GM21360 (cell line): Measurements from ENCODE around the gene DISC1.
"Not testable (repeated sequence)": the region's sequence is repeated elsewhere in the genome, so short reads cannot be mapped to it uniquely, and the experiment has no call there.

ENCODE experiments used
- ATAC-seq: cut with Tn5 transposase; IDR thresholded peaks from one replicate; pipeline ENCODE4 v1.9.1; 2021; ENCODE audit warnings: mild to moderate bottlenecking, moderate library complexity; ENCODE audit not compliant: unreplicated experiment

Gene DISC1

DNA sequence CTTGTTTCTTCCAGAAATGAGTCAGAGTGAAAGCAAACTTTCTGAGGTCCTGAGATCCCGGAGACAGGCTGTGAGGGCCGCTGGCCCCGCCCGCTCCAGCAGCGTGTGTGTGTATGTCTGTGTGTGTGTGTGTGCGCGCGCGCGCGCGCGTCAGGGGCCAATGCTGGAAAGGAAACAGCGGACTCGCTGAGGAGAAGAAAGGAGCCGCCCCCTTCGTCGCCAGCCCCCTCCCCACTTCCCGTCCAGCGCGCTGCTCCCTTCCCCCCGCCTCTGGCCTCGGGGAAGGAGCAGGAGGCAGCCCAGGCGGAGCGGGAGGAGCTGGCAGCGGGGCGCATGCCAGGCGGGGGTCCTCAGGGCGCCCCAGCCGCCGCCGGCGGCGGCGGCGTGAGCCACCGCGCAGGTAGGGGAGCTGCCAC, at the start of gene DISC1:
Gene DISC1, plus strand, starts transcription at position 256 of the 416 bp plus-strand sequence. Its CDS starts 78 bp downstream, at position 334.
- ATAC-seq, result no peak

DNA sequence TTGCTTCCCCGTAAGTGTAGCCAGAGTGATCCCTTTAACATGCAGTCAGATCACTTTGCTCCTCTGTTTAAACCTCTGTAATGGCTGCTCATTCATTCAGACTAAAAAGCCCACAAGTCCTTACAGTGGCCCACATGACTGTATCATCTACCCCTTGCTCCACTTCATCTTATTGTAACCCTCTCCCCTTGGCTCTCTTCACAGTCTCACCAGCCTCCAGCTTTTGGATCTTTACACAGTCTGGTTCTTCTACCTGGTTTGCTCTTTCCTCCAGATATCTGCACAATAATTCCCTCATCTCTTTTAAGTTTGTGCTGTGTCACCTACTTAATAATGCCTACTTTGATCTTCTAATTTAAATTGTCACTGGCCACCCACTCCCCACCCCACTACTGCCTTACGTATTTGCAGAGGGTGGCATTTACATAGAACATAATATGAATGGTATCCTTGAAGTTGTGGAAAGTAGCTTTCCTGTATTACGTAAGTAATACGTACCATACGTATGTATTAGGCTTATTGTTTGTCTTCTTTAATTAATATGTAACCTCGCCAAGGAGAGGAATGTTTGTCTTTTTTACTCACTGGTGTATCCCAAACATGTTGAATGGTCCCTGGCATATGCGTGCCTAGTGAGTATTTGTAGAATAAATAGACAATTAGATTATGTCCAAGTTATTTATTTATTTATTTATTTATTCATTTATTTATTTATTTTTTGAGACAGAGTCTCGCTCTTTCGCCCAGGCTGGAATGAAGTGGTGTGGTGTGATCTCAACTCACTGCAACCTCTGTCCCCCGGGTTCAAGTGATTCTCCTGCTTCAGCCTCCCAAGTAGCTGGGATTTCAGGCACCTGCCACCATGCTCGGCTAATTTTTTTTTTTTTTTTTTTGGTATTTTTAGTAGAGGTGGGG, 49.5 kb upstream of the DISC1 start:
- ATAC-seq, result no peak

DNA sequence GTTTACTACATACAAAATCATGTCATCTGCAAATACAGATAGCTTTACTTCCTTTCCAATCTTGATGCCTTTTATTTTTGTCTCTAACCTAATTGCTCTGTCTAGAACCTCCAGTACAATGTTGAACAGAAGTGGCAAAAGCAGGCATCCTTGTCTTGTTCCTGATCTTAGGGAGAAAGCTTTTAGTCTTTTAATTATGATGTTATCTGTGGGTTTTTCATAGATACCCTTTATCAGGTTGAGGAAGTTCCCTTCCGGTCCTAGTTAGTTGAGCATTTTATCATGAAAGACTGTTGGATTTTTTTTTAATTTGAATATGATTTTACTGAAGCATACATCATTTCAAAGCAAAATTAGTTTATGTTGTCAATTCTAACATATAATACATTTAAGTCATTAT, 45.7 kb upstream of the DISC1 start:
- ATAC-seq, result no peak

GRCh38 chr1:231581859-231582258, 44.7 kb upstream of the DISC1 start:
- no peak for ATAC-seq

DNA sequence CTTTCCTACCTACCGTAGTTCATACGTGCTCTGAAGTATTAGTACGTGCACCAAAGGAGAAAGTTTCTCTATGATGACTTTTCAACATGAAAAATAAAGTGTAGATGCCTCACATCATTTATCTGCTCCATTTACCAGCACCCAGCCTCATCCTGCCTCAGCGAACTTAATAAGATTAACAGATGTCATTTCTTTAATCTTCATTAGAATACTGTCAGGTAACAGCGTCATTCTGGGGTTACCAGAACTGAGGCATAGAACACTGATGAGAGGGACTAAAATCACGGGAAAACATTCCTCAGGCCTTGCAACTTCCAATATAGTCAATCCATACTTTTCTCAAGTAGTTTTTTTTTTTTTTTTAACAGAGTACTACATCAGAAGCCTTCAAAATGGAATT, 43.2 kb upstream of the DISC1 start:
- ATAC-seq, result no peak

DNA sequence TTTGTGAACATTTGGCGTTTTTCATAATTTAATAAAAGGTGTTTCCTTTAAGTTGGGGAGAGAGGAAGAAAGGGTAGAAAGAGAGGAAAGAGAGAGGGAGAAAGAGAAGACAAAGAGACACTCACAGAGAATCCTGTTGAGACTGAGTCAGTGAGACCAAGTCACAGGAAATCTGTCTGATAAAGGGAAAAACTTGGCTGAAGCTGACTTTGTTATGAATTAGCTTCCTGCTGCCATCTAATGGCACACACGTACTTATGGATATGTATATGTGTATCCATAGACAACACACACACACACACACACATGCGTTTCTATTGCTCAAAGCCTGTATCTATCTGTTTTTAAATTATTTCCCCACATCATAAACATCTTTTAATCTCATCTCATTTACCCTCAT, 42.5 kb upstream of the DISC1 start:
- ATAC-seq, result no peak

GRCh38 chr1:231584921-231585320, 41.7 kb upstream of the DISC1 start:
- no peak for ATAC-seq

GRCh38 chr1:231590453-231591198, 36.0 kb upstream of the DISC1 start:
- ATAC-seq, result no peak

GRCh38 chr1:231591466-231591865, 35.1 kb upstream of the DISC1 start:
- no peak for ATAC-seq

DNA sequence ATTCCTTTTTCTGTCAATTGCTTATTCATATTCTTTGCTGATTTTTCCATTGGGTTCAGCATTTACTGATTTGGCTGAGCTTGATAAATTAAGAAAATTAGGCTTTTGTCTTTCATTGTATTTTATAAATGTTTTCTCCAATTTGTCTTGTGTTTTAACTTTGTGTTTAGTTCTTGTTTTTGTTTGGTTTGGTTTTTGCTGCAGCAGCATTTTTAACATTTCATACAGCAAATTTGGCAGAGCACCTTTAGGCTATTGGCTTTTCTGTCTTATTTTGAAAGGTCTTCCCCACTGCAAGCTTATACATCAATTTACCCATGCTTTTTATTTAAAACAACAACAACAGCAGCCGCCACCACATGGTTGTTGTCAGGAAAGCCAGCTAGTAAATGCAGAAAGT, 33.8 kb upstream of the DISC1 start:
- ATAC-seq, result no peak

DNA sequence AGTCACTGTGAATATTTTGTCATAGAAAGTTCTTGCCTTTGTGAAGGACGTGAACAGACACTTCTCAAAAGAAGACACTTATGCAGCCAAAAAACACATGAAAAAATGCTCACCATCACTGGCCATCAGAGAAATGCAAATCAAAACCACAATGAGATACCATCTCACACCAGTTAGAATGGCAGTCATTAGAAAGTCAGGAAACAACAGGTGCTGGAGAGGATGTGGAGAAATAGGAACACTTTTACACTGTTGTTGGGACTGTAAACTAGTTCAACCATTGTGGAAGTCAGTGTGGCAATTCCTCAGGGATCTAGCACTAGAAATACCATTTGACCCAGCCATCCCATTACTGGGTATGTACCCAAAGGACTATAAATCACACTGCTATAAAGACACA, 33.3 kb upstream of the DISC1 start:
- not testable (repeated sequence) for ATAC-seq

GRCh38 chr1:231594123-231594522, 32.5 kb upstream of the DISC1 start:
- no peak for ATAC-seq

DNA sequence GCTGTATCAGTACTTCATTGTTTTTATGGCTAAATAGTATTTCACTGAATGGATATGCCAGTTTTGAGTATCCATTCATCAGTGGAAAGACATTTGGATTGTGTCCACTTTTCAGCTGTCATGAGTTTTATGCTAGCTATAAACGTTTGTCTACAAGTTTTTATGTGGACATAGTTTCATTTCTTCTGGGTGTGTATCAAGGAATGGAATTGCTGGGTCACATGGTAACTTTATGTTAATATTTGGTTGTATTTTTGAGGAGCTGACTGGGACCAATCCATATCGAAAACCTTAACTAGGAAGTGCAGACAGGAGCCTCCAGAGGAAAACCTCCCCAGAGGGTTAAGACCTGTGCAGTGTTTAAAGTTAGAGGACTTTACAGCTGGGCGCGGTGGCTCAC, 31.8 kb upstream of the DISC1 start:
- ATAC-seq, result no peak

- ATAC-seq, result no peak
These were observed 30.2 kb upstream of the DISC1 start for GRCh38 chr1:231596337-231596791.

DNA sequence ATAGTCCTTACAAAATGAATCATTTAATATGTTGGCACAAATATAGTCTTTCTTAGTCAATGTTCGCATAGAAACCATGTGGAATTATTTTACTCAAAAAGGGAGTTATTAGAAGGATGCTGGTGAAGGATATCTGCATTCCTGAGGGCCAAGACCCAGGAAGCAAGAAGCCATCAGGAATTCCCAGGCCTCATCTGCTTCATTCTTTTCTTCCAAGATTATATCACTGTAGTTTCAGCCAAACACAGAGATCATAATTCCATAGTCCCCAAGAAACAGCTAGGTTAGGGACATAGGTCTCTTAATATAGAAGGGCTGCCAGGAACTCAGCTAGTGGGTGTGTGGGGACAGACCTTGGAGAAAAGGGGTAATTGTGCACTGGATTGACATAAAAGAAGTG, 28.6 kb upstream of the DISC1 start:
- ATAC-seq, result no peak

DNA sequence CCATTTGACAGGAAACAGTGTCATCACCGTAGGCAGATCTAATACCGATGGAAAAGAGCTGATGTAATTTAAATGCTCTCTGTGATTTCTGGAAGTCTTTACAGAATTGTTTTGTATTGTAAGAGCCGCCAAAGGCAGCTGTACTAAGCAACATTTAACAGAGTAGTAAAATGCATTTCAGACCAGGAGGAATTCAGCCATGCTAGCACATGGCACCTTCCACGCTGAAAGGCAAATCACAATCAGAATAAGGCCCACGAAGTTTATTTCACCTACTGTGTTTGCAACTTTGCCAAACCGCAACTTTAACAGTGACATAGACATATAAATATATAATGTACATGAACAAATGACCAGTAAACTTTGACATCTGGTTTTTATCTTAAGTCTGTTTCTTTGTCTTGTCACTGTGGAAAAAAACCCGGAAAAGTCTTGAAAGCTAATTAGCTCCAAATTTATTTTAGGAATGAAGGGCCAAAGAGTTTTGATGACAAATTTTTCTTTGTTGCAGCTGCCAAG, 26.1 kb upstream of the DISC1 start:
- no peak for ATAC-seq

DNA sequence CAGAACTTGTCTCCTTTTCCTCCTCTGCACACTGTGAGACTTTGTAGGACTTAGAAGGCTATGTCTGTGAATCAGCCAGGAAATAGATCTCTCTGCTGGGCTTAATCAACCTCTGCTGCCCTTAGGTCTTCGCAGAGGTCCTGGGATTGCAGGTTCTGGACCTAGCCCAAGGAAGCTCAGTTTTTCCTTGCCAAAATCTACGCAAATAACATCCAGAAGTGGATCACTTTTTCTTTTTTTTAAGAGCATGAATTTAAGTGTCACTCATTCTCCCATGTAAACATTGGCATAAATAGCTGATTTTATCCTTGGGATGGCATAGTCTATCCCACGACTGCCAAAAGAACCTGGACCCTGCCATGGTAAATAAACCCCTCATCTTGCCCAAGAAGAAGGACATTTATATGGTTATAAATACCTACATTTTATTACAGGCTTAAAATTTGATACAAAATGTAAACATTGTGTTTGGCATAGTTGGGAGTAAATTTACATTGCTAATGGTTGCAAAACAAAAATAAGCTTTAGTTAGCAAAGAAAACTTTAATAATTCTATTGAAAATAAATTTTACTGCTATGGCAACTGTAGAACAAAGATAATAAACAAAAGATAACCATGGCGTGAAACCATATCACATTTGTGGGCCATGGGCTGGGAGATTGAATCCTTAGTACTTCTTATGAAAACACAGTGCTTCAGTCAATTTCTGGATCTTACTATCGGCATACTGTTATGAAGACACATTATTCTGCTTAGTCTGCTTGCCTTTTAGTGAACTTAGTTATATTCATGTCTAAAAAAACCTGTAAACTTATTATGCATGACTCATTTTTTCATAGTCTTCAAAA, 24.5 kb upstream of the DISC1 start:
- no peak for ATAC-seq

- no peak for ATAC-seq
These were observed 24.0 kb upstream of the DISC1 start for GRCh38 chr1:231602673-231602984.

GRCh38 chr1:231603598-231604275, 22.9 kb upstream of the DISC1 start:
- peak; percentile 62 for ATAC-seq

DNA sequence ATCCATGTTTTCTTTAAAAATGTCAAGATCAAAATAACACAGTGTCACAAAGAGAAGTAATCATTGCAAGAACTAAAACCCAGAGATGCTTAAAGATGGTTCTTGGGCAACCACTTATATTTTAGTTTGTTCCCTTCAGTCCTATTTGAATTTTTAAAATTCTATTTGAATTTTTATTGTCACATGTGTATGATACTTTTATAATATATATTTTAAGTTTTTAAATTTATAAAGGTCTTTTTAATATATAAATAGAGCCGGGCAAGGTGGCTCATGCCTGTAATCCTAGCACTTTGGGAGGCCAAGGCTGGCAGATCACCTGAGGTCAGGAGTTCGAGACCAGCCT, 22.3 kb upstream of the DISC1 start:
- no peak for ATAC-seq
